Bronchial epithelial cell (primary cell): Measurements from ENCODE around the gene SLC27A1. TPM values are rescaled to one million over a fixed set of nuclear protein-coding genes. Genes with fewer than 3 reads are reported as not detected.

Experiments used
- DNase-seq: peaks from one replicate; pipeline ENCODE4 v3.0.0-alpha.2; 2010; ENCODE audit warnings: low read depth
- FAIRE-seq: peaks from 2 replicates; lab custom pipeline; 2011; peaks lifted over from hg19 to GRCh38; lab: Jason Lieb, UNC
- H3K27me3 ChIP-seq: 2 replicates; pipeline ENCODE4 v1.5.1; 2011; ENCODE audit warnings: low read length; ENCODE audit not compliant: control insufficient read depth, insufficient read depth
- H3K36me3 ChIP-seq: 2 replicates; pipeline ENCODE4 v1.5.1; 2011; ENCODE audit warnings: low read length; ENCODE audit not compliant: control insufficient read depth, insufficient read depth
- H3K4me3 ChIP-seq: 2 replicates; pipeline ENCODE4 v1.5.1; 2011; ENCODE audit warnings: mild to moderate bottlenecking, low read depth, low read length, control low read depth
- total RNA-seq: library from RNA; depleted of rRNA; stranded (reverse); fragments of >200 nt; gene quantifications from 2 replicates; pipeline ENCODE4 v1.2.1, GENCODE V29; 2014
- TF ChIP-seq, protein P1 (sequence below): IDR thresholded peaks from 2 replicates; pipeline ENCODE4 v1.5.1; 2011; ENCODE audit warnings: mild to moderate bottlenecking, moderate library complexity, low read length, control low read depth, inconsistent platforms; ENCODE audit not compliant: insufficient read depth, severe bottlenecking

SLC27A1 gene
- total RNA-seq, 1 donor from 2014 or later: 7.9 TPM

DNA sequence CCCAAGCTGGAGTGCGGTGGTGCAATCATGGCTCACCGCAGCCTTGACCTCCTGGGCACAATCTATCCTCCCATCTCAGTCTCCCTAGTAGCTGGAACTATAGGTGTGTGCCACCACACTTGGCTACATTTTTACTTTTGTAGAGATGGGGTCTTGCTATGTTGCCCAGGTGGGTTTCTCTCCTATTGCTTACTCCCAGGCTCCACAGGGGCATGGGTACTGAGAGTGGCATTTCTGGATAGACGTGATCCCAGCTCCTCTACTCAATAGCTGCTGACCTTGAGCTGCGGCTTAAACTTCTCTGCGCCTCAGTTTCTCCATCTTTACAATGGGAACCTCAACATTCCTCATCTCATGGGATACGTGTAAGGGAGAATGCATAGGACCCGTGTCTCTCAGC lies 38.9 kb upstream of the SLC27A1 start:
- DNase-seq (no peak), FAIRE-seq (no peak)
- H3K36me3 ChIP-seq: no peaks in the 10 kb centered on the region
- H3K27me3 ChIP-seq: no peaks in the 10 kb centered on the region
- H3K4me3 ChIP-seq: no peak overlapping the region
- TF ChIP-seq, protein P1, sequence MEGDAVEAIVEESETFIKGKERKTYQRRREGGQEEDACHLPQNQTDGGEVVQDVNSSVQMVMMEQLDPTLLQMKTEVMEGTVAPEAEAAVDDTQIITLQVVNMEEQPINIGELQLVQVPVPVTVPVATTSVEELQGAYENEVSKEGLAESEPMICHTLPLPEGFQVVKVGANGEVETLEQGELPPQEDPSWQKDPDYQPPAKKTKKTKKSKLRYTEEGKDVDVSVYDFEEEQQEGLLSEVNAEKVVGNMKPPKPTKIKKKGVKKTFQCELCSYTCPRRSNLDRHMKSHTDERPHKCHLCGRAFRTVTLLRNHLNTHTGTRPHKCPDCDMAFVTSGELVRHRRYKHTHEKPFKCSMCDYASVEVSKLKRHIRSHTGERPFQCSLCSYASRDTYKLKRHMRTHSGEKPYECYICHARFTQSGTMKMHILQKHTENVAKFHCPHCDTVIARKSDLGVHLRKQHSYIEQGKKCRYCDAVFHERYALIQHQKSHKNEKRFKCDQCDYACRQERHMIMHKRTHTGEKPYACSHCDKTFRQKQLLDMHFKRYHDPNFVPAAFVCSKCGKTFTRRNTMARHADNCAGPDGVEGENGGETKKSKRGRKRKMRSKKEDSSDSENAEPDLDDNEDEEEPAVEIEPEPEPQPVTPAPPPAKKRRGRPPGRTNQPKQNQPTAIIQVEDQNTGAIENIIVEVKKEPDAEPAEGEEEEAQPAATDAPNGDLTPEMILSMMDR: no peak

DNA sequence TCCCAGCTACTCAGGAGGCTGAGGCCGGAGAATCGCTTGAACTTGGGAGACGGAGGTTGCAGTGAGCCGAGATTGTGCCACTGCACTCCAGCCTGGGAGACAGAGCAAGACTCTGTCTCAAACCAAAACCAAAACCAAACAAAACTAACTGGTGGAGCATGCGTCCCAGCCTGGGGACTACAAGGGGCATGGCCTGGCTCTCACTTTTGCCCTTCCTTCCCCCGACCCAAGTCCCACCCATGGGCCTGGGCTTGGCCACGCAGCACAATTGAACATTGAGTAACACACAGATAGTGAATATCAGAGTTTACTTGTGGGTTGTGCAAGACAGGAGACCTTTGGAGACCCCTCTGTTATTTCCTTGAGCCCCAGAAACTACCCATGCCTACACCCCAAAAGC lies 35.1 kb upstream of the SLC27A1 start:
- TF ChIP-seq, protein P1: no peak
- no peaks in the 10 kb centered on the region for H3K27me3 ChIP-seq
- DNase-seq: no peak
- no peak overlapping the region for H3K4me3 ChIP-seq
- FAIRE-seq: no peak
- no peaks in the 10 kb centered on the region for H3K36me3 ChIP-seq

DNA sequence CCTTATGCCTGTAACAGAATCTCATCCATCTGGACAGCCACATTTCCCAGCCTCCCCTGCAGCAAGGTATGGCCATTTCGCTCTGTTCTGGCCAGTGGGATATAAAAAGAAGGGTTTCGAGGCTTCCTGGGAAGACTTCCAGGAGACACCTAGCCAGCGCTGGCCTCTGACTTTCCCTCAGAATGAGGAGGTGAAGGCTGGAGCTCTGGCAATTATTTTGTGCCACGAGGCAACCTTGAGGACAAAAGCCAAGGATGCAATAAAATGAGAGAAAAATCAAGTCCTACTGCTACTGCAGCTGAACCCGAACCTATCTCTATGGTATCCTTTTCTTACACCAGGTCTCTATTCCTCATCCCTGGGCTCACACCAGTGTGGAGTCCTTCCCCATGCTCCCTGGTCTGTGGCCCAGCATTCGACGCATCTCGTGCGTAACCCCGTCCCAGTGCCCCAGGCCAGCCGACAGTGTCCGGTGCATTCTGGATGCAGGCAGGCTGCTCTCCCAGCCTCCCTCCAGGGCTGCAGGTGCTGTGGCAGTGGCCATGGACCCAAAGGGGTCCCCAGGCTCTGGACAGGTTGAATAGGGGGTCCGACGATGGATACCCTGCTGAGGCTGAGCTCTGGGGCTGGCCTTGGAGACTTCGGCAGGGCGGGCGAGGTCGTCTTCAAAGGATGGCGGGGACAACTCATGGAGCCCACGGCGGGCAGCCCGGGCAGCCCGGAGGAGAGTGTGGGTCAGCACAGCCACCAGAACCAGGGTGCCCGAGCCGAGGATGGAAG lies 34.0 kb upstream of the SLC27A1 start:
- H3K4me3 ChIP-seq: no peak overlapping the region
- H3K36me3 ChIP-seq: no peaks in the 10 kb centered on the region
- FAIRE-seq (no peak), DNase-seq (no peak)
- no peaks in the 10 kb centered on the region for H3K27me3 ChIP-seq
- TF ChIP-seq, protein P1: no peak

DNA sequence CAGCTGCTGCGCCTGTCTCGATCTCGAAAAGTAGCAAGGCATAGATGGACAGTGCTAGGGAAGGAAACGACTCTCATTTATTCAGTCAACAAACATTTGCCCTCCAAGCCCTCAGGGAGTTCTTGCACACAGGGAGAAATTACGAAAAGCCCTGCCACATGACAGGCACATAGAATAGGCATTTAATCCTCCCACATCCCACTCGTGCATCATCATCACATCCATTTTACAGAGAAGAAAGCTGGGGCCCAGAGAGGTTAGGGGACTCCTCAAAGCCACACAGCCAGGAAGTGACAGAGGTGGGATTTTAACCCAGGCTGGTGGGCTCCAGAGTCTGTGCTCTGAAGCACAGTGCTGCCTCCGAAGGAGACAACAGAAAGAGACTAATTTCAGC lies 33.5 kb upstream of the SLC27A1 start:
- FAIRE-seq (peak; percentile 83), DNase-seq (no peak)
- TF ChIP-seq, protein P1: no peak
- Histone ChIP-seq H3K4me3 (no peak overlapping the region), H3K27me3 (no peaks in the 10 kb centered on the region), H3K36me3 (no peaks in the 10 kb centered on the region)

DNA sequence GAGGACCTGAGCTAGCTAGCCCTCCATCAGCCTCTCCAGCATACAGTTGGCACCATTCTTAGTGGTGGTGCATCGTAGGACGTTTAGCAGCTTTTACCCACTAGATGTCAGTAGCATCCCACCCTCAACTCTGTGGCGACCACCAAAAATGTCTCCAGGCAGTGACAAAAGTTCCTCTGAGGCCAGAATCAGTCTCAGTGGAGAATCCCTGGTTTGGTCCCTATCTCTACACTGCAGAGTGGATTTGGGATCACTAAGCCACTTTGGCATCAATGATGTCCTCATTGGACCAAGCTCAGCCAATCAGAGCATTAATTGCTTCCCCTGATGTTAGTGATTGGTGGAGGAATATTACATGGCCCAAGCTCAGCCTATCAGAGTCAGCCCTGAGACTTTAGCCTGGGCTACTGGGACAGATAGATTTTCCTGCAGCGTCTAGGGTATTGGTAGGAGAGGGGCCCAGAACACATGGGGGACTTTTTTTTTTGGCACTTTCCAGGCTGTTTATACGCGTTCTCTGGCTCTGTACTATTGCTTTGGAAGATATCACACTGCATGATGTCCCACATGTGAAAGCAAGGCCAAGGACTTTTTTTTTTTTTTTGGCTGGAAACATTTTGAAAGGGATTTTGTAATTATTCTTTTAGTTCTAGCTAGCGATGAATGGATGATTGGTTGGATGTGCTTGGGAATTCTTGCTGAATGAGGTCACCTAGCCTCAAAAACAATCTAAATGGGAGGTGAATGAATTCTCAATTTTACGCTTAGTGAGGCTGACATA lies 28.9 kb upstream of the SLC27A1 start:
- H3K36me3 ChIP-seq: no peaks in the 10 kb centered on the region
- H3K27me3 ChIP-seq: no peaks in the 10 kb centered on the region
- DNase-seq (no peak), FAIRE-seq (no peak)
- no peak overlapping the region for H3K4me3 ChIP-seq
- TF ChIP-seq, protein P1: peak; percentile 57
